NB4 (cell line): ENCODE data around the gene NUTM2G.
"Not testable (repeated sequence)": the region's sequence is repeated elsewhere in the genome, so short reads cannot be mapped to it uniquely, and the experiment has no call there.

Experiments
- CTCF ChIP-seq: IDR thresholded peaks from one replicate; pipeline ENCODE4 v1.5.1; 2012; ENCODE audit warnings: low read depth, low read length
- MYC ChIP-seq: IDR thresholded peaks from 2 replicates; pipeline ENCODE4 v1.6.1; 2011; ENCODE audit warnings: low read depth, low read length
- POLR2A ChIP-seq: IDR thresholded peaks from 2 replicates; pipeline ENCODE4 v1.6.1; 2011; ENCODE audit warnings: mild to moderate bottlenecking; ENCODE audit not compliant: insufficient read length; ENCODE audit errors: extremely low read depth
- TF ChIP-seq, protein P1 (sequence below): IDR thresholded peaks from 2 replicates; pipeline ENCODE4 v1.6.1; 2011; ENCODE audit warnings: low read depth, low read length

GRCh38 chr9:96941628-96942027, 13.0 kb downstream of the NUTM2G start:
- TF ChIP-seq CTCF, POLR2A, MYC: not testable (repeated sequence)
- TF ChIP-seq, protein P1, sequence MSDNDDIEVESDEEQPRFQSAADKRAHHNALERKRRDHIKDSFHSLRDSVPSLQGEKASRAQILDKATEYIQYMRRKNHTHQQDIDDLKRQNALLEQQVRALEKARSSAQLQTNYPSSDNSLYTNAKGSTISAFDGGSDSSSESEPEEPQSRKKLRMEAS = not testable (repeated sequence)
